Endometrial microvascular endothelial cells (primary cell): Measurements from ENCODE around the gene CHST1. TPM values are rescaled to one million over a fixed set of nuclear protein-coding genes. Genes with fewer than 3 reads are reported as not detected.

ENCODE experiments used
- in situ Hi-C: cut with HindIII; loops from 2 replicates; pipeline ENCODE4 v1.10.0; 2017; ENCODE audit warnings: low sequenced_read_pairs, low pct_unique_long_range_greater_than_20kb; ENCODE audit errors: inconsistent ontology term
- total RNA-seq: library from RNA; depleted of rRNA; stranded (reverse); fragments of >200 nt; gene quantifications from one replicate; pipeline ENCODE4 v1.2.3, GENCODE V29; 2015; ENCODE audit errors: inconsistent ontology term

Gene CHST1
- total RNA-seq, 1 donor from 2014 or later, result 2.0 TPM

- in situ Hi-C loops, result no loop called here
Observed at GRCh38 chr11:45662665-45663485, 2.5 kb downstream of the CHST1 start.

- in situ Hi-C loops, result no loop called here
Observed at GRCh38 chr11:45662096-45662664, 3.2 kb downstream of the CHST1 start.

- in situ Hi-C loops, result no loop called here
Observed at GRCh38 chr11:45661439-45662055, 3.9 kb downstream of the CHST1 start.

GRCh38 chr11:45660729-45661438 is 4.5 kb downstream of the CHST1 start:
- in situ Hi-C loops, result no loop called here

- in situ Hi-C loops, result no loop called here
Observed at GRCh38 chr11:45659818-45660160, 5.6 kb downstream of the CHST1 start.

GRCh38 chr11:45659031-45659817 is 6.2 kb downstream of the CHST1 start:
- in situ Hi-C loops, result no loop called here

- in situ Hi-C loops, result no loop called here
Observed at GRCh38 chr11:45658292-45658991, 7.0 kb downstream of the CHST1 start.

- in situ Hi-C loops, result no loop called here
Observed at GRCh38 chr11:45657496-45658260, 7.7 kb downstream of the CHST1 start.

GRCh38 chr11:45655831-45656230 is 9.6 kb downstream of the CHST1 start:
- in situ Hi-C loops, result no loop called here

- in situ Hi-C loops, result no loop called here
Observed at GRCh38 chr11:45655347-45655756, 10.1 kb downstream of the CHST1 start.

- in situ Hi-C loops, result no loop called here
Observed at GRCh38 chr11:45655012-45655283, 10.5 kb downstream of the CHST1 start.

- in situ Hi-C loops, result no loop called here
Observed at GRCh38 chr11:45654231-45655011, 11.0 kb downstream of the CHST1 start.

GRCh38 chr11:45653277-45653676 is 12.1 kb downstream of the CHST1 start:
- in situ Hi-C loops, result no loop called here

- in situ Hi-C loops, result no loop called here
Observed at GRCh38 chr11:45652781-45653180, 12.6 kb downstream of the CHST1 start.

- in situ Hi-C loops, result no loop called here
Observed at GRCh38 chr11:45651841-45652749, 13.3 kb downstream of the CHST1 start.

GRCh38 chr11:45651156-45651555 is 14.3 kb downstream of the CHST1 start:
- in situ Hi-C loops, result no loop called here
